Measurements from ENCODE around the gene TXNDC12.
"Not testable (repeated sequence)": the region's sequence is repeated elsewhere in the genome, so short reads cannot be mapped to it uniquely, and the experiment has no call there.

- not testable (repeated sequence) for TF ChIP-seq CTCF (IDR thresholded peaks at IDR 0.05; ENCODE audit: low read depth, low read length, poor library complexity, severe bottlenecking); EZH2phosphoT487 (IDR thresholded peaks at IDR 0.05; ENCODE audit: borderline replicate concordance, low read length)
These were observed 22.3 kb upstream of the TXNDC12 start for GRCh38 chr1:52077277-52077676.

Measured in DOHH2 (cell line).